HepG2 (cell line): Measurements from ENCODE around the gene WDR13. TPM values are rescaled to one million over a fixed set of nuclear protein-coding genes. Genes with fewer than 3 reads are reported as not detected.
A peak's percentile ranks its signal among the peaks of the same experiment; 100 is the strongest.

ENCODE experiments used
- SMC3 ChIP-seq: IDR thresholded peaks from 2 replicates; pipeline ENCODE4 v1.6.1; 2011; ENCODE audit warnings: low read length, improper control_type of control experiment
- STAG1 ChIP-seq: sonication (generic); formaldehyde crosslinking; IDR thresholded peaks from 2 replicates; pipeline ENCODE4 v1.4.0; 2020; ENCODE audit warnings: missing genetic modification reagents
- ZNF317 ChIP-seq: sonication (generic); formaldehyde crosslinking; IDR thresholded peaks from 2 replicates; pipeline ENCODE4 v1.5.0; 2020; ENCODE audit warnings: mild to moderate bottlenecking, missing genetic modification reagents
- ZNF543 ChIP-seq: sonication (generic); formaldehyde crosslinking; IDR thresholded peaks from 2 replicates; pipeline ENCODE4 v1.4.0; 2020; ENCODE audit warnings: mild to moderate bottlenecking, missing genetic modification reagents
- polyA plus RNA-seq, 8 experiments: library from polyadenylated mRNA; depleted of rRNA in 3 of 8; stranded (reverse) in 7 of 8; unstranded in 1 of 8; fragments of >200 nt; fragmentation: Illumina TruSeq in 4 of 8; extraction: Trizol in 4 of 8; gene quantifications; 2 replicates each; pipeline versions ENCODE4 v1.2.1 to v1.2.3, GENCODE V29; 2011 to 2016; ENCODE audit warnings: low read depth in 4 of 8, missing spikeins in 1 of 8, mixed read lengths in 1 of 8; ENCODE audit not compliant: insufficient read depth in 1 of 8
- total RNA-seq, 5 experiments: library from RNA; depleted of rRNA; stranded (reverse); fragments of >200 nt; fragmentation: Illumina TruSeq; extraction: Trizol; gene quantifications; 2 replicates each; pipeline ENCODE4 v1.2.3, GENCODE V29; 2016; ENCODE audit warnings: low read depth in 1 of 5
- TF ChIP-seq, protein P1 (sequence below): sonication (generic); formaldehyde crosslinking; IDR thresholded peaks from 2 replicates; pipeline ENCODE4 v1.5.0; 2020; ENCODE audit warnings: missing genetic modification reagents
- TF ChIP-seq, protein P2 (sequence below): IDR thresholded peaks from 2 replicates; pipeline ENCODE4 v1.6.1; 2016; ENCODE audit warnings: low read depth, missing genetic modification reagents, missing compliant biosample characterization
- TF ChIP-seq, protein P3 (sequence below): IDR thresholded peaks from 2 replicates; pipeline ENCODE4 v1.6.1; 2012; ENCODE audit warnings: low read depth, low read length, improper control_type of control experiment

WDR13 gene
- total and polyA plus RNA-seq, 2 of the 13 experiments (the other 11 are each of a cell fraction or from before 2014, with no cell fraction given), result 28.7 to 37.1 TPM

DNA sequence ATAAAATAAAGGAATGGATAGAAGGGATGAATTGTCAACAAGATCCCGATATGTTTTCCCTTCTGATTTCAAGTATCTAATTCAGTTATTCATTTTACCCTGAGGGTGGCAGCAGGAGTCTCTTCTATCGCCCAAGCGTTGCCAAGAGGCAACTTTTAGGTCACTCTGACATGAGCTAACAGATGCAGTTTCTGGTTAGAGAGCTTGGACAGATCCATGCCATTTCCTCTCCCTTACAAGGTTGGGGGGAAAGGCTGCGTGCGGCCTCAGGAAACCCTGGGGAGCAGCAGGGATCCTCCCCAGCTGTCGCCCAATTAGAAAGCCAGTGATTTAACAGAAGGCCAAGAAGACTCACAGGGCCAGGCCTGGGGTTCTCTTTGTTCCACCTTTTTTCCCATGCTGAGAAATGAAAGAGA, 51.1 kb downstream of the WDR13 start (continued):
- TF ChIP-seq, protein P1, sequence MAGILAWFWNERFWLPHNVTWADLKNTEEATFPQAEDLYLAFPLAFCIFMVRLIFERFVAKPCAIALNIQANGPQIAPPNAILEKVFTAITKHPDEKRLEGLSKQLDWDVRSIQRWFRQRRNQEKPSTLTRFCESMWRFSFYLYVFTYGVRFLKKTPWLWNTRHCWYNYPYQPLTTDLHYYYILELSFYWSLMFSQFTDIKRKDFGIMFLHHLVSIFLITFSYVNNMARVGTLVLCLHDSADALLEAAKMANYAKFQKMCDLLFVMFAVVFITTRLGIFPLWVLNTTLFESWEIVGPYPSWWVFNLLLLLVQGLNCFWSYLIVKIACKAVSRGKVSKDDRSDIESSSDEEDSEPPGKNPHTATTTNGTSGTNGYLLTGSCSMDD (CRISPR knock-in tag), result no peak
- TF ChIP-seq SMC3 (peak; percentile 44; the same call in 1 of the 2 replicates), ZNF543 (CRISPR knock-in tag) (no peak), STAG1 (peak; percentile 77), ZNF317 (CRISPR knock-in tag) (no peak)
- TF ChIP-seq, protein P2, sequence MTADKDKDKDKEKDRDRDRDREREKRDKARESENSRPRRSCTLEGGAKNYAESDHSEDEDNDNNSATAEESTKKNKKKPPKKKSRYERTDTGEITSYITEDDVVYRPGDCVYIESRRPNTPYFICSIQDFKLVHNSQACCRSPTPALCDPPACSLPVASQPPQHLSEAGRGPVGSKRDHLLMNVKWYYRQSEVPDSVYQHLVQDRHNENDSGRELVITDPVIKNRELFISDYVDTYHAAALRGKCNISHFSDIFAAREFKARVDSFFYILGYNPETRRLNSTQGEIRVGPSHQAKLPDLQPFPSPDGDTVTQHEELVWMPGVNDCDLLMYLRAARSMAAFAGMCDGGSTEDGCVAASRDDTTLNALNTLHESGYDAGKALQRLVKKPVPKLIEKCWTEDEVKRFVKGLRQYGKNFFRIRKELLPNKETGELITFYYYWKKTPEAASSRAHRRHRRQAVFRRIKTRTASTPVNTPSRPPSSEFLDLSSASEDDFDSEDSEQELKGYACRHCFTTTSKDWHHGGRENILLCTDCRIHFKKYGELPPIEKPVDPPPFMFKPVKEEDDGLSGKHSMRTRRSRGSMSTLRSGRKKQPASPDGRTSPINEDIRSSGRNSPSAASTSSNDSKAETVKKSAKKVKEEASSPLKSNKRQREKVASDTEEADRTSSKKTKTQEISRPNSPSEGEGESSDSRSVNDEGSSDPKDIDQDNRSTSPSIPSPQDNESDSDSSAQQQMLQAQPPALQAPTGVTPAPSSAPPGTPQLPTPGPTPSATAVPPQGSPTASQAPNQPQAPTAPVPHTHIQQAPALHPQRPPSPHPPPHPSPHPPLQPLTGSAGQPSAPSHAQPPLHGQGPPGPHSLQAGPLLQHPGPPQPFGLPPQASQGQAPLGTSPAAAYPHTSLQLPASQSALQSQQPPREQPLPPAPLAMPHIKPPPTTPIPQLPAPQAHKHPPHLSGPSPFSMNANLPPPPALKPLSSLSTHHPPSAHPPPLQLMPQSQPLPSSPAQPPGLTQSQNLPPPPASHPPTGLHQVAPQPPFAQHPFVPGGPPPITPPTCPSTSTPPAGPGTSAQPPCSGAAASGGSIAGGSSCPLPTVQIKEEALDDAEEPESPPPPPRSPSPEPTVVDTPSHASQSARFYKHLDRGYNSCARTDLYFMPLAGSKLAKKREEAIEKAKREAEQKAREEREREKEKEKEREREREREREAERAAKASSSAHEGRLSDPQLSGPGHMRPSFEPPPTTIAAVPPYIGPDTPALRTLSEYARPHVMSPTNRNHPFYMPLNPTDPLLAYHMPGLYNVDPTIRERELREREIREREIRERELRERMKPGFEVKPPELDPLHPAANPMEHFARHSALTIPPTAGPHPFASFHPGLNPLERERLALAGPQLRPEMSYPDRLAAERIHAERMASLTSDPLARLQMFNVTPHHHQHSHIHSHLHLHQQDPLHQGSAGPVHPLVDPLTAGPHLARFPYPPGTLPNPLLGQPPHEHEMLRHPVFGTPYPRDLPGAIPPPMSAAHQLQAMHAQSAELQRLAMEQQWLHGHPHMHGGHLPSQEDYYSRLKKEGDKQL (CRISPR knock-in tag), result no peak
- TF ChIP-seq, protein P3, sequence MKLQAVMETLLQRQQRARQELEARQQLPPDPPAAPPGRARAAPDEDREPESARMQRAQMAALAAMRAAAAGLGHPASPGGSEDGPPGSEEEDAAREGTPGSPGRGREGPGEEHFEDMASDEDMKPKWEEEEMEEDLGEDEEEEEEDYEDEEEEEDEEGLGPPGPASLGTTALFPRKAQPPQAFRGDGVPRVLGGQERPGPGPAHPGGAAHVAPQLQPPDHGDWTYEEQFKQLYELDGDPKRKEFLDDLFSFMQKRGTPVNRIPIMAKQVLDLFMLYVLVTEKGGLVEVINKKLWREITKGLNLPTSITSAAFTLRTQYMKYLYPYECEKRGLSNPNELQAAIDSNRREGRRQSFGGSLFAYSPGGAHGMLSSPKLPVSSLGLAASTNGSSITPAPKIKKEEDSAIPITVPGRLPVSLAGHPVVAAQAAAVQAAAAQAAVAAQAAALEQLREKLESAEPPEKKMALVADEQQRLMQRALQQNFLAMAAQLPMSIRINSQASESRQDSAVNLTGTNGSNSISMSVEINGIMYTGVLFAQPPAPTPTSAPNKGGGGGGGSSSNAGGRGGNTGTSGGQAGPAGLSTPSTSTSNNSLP, result 0 out of 2 replicates have a peak, but pooled peaks have one; percentile 25
